ENCODE data around the gene LRRC3C.

Gene LRRC3C

GRCh38 chr17:39972271-39972670 is 44.7 kb downstream of the LRRC3C start:
- no peak overlapping the region for H3K27ac Mint-ChIP-seq
- H3K9me3 Mint-ChIP-seq: no peaks in the 10 kb centered on the region
- no peak for DNase-seq
- H3K4me1 Mint-ChIP-seq (ENCODE audit: low read depth): no peaks in the 10 kb centered on the region
- H3K27me3 Mint-ChIP-seq: no peaks in the 10 kb centered on the region
- no peak overlapping the region for H3K4me3 Mint-ChIP-seq
- H3K36me3 Mint-ChIP-seq (ENCODE audit: low read depth): no peaks in the 10 kb centered on the region

- H3K27ac Mint-ChIP-seq: no peak overlapping the region
- H3K4me1 Mint-ChIP-seq (ENCODE audit: low read depth): no peaks in the 10 kb centered on the region
- H3K27me3 Mint-ChIP-seq: no peaks in the 10 kb centered on the region
- no peak for DNase-seq
- no peaks in the 10 kb centered on the region for H3K9me3 Mint-ChIP-seq
- H3K36me3 Mint-ChIP-seq (ENCODE audit: low read depth): no peaks in the 10 kb centered on the region
- no peak overlapping the region for H3K4me3 Mint-ChIP-seq
Observed at GRCh38 chr17:39973496-39973895, 46.0 kb downstream of the LRRC3C start.

GRCh38 chr17:39974433-39974832 is 46.9 kb downstream of the LRRC3C start:
- Mint-ChIP-seq H3K27ac (no peak overlapping the region), H3K36me3 (ENCODE audit: low read depth) (no peaks in the 10 kb centered on the region), H3K27me3 (peaks cover 6% of the 10 kb centered on the region), H3K4me1 (ENCODE audit: low read depth) (peaks cover 3% of the 10 kb centered on the region), H3K9me3 (no peaks in the 10 kb centered on the region), H3K4me3 (no peak overlapping the region)
- DNase-seq: no peak

DNA sequence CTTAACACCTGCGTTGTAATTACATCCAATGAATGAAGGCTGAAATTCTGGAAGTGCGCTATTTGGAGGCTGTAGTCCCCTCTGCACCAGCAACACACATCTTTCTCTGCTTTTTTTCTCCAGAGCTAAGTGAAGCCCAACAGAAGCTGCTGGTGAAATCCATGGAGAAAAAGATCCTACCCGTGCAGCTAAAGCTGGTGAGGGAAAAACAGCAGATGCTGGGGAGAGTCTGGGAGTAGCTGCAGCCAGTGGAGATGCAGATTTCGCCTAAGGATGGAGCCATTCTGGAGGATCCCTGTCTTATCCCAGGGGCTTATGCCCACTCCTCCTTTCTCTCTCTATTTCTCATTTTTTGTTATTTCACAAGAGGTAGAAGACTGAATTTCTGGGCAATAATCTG is 48.3 kb downstream of the LRRC3C start:
- no peaks in the 10 kb centered on the region for H3K9me3 Mint-ChIP-seq
- peaks cover 6% of the 10 kb centered on the region for H3K27me3 Mint-ChIP-seq
- H3K27ac Mint-ChIP-seq: no peak overlapping the region
- DNase-seq: no peak
- peaks cover 12% of the 10 kb centered on the region for H3K4me1 Mint-ChIP-seq (ENCODE audit: low read depth)
- H3K36me3 Mint-ChIP-seq (ENCODE audit: low read depth): peaks cover 4% of the 10 kb centered on the region
- H3K4me3 Mint-ChIP-seq: no peak overlapping the region

DNA sequence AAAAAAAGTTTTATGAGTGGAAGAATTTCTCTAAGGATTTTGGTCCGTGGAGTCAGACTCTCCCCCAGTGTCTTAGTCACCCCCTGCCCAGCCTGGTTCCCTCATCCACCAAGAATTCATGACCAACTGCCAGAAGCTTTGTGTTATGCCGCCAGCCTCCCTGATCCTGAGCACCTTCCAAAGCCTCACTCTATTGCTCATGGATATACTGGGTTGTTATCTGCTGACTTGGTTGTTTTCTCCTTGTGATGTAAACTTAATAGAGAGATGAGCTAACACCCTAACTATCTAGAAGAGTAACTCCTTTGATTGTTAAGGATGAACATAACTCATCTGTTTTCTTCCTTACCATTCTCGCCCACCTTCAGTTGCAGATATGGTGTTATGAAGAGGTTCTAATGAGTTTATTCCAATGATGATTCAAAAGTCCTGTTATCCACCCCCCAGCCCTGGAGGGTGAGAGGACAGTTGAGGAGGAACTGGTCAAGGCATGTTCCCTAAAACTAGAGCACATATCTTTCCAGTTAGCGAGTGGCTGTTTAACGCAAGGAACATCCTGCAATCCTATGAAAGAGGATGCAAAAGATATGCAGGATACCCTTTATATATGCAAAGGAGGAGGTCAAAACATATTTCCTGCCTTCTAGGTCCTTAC is 51.6 kb downstream of the LRRC3C start:
- Mint-ChIP-seq H3K9me3 (no peaks in the 10 kb centered on the region), H3K27me3 (peaks cover 6% of the 10 kb centered on the region), H3K4me1 (ENCODE audit: low read depth) (peaks cover 31% of the 10 kb centered on the region), H3K36me3 (ENCODE audit: low read depth) (peaks cover 32% of the 10 kb centered on the region), H3K4me3 (no peak overlapping the region), H3K27ac (no peak overlapping the region)
- no peak for DNase-seq

DNA sequence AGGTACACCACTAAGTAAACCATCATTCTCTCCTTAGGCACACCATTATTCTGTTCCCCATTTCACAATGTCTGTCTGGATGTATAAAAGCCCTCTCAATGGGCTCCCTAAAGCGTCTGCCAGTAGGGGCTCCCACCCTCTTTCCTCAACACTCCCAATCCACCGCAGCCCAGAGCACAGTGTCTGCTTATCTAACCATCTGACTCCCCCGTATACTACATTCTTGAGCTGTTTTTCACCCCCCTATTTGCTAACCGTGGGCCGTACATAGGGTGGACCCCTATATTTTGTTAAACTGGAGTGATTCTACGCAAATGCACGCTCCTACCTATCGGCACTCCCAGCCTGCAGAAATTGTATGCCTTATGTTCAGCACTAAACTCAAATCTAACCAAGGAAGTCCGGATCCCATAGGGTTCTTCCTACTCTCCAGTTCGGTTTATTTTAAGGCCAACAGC is 52.4 kb downstream of the LRRC3C start:
- H3K27ac Mint-ChIP-seq: peak overlapping the region; percentile 97
- H3K36me3 Mint-ChIP-seq (ENCODE audit: low read depth): peaks cover 39% of the 10 kb centered on the region
- H3K4me1 Mint-ChIP-seq (ENCODE audit: low read depth): peaks cover 35% of the 10 kb centered on the region
- peaks cover 6% of the 10 kb centered on the region for H3K27me3 Mint-ChIP-seq
- no peaks in the 10 kb centered on the region for H3K9me3 Mint-ChIP-seq
- peak overlapping the region; percentile 95 for H3K4me3 Mint-ChIP-seq
- no peak for DNase-seq

GRCh38 chr17:39980351-39981206 is 53.0 kb downstream of the LRRC3C start, which contains the start of gene PSMD3:
TSS of gene PSMD3 (plus strand) at chr17:39980807. CDS start at chr17:39980971, 164 bp downstream.
- peak within 1 kb of the TSS; percentile 97 for H3K27ac Mint-ChIP-seq
- H3K4me3 Mint-ChIP-seq: peak within 1 kb of the TSS; percentile 95
- H3K9me3 Mint-ChIP-seq: no peaks in the 10 kb centered on the region
- DNase-seq: peak; percentile 96
- peaks cover 37% of the 10 kb centered on the region for H3K4me1 Mint-ChIP-seq (ENCODE audit: low read depth)
- peaks cover 46% of the 10 kb centered on the region for H3K36me3 Mint-ChIP-seq (ENCODE audit: low read depth)
- peaks cover 6% of the 10 kb centered on the region for H3K27me3 Mint-ChIP-seq

DNA sequence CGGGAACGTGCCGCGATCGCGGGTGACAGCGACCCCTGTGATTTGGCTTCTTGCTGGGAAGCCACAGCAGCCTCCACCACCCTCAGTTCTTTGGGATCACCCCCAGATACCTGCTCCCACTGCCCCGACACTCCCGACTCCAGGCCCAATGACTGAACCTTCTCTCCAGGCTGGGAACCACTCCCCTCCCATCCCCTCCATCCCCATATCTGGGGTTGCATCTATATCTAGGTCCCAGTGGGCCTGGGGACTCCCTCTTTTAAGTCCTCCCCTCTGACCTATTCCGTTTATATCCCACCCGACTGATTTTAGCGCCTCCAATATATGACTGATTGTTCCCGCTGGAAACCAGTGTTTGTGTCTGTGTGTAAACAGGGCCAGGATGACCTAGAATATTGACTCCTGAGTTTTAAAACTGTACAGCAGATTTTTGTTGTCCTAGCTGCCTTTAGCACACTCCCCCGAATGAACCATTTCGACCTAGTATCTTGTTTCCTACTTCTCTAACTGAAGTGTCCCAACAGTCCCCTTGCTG is 53.7 kb downstream of the LRRC3C start:
- peak overlapping the region; percentile 97 for H3K27ac Mint-ChIP-seq
- DNase-seq: no peak
- peaks cover 6% of the 10 kb centered on the region for H3K27me3 Mint-ChIP-seq
- H3K4me3 Mint-ChIP-seq: peak overlapping the region; percentile 95
- peaks cover 37% of the 10 kb centered on the region for H3K4me1 Mint-ChIP-seq (ENCODE audit: low read depth)
- H3K36me3 Mint-ChIP-seq (ENCODE audit: low read depth): peaks cover 53% of the 10 kb centered on the region
- no peaks in the 10 kb centered on the region for H3K9me3 Mint-ChIP-seq

DNA sequence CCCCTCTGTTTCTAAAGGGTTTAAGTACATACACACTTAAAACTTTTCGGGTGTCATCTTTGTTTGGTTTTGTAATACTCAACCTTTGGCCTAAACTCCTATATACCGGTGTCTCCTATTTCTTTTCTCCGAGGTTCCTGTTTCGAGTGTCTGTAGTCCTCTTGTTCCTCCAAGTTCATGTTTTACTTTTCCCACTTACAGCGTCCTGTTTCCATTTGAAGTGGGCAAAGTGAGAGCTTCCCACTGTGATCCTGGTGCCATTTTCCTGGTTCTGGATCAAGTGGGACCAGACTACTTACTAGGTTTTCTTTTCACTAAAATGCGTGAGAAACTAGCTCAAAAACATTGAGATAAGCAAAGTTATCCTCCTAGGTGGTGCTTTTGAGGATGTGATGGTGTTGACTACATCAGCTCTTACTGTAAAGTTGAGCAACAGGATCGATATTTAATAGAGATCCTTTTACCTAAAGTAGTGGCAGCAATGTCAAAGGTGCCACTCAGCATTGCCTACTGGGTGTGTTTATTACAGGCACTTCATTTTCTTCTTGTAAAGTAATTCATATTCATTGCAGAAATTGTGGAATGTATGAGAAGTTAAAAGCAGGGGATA is 54.3 kb downstream of the LRRC3C start:
- Mint-ChIP-seq H3K4me3 (peak overlapping the region; percentile 95), H3K4me1 (ENCODE audit: low read depth) (peaks cover 37% of the 10 kb centered on the region), H3K36me3 (ENCODE audit: low read depth) (peaks cover 59% of the 10 kb centered on the region), H3K27ac (peak overlapping the region; percentile 97), H3K9me3 (no peaks in the 10 kb centered on the region), H3K27me3 (peaks cover 6% of the 10 kb centered on the region)
- no peak for DNase-seq

GRCh38 chr17:39988206-39988810 is 60.8 kb downstream of the LRRC3C start:
- Mint-ChIP-seq H3K27ac (peak overlapping the region; percentile 32), H3K27me3 (no peaks in the 10 kb centered on the region), H3K4me1 (ENCODE audit: low read depth) (peaks cover 13% of the 10 kb centered on the region), H3K36me3 (ENCODE audit: low read depth) (peaks cover 98% of the 10 kb centered on the region), H3K9me3 (no peaks in the 10 kb centered on the region), H3K4me3 (no peak overlapping the region)
- DNase-seq: no peak

- Mint-ChIP-seq H3K36me3 (ENCODE audit: low read depth) (peaks cover 93% of the 10 kb centered on the region), H3K27me3 (no peaks in the 10 kb centered on the region), H3K4me3 (no peak overlapping the region), H3K9me3 (no peaks in the 10 kb centered on the region), H3K4me1 (ENCODE audit: low read depth) (peaks cover 7% of the 10 kb centered on the region), H3K27ac (no peak overlapping the region)
- no peak for DNase-seq
Observed at GRCh38 chr17:39994448-39994847, 66.9 kb downstream of the LRRC3C start.
